Ovary (tissue), 9 donors: ENCODE results near the gene DNAI1. TPM values are rescaled to one million over a fixed set of nuclear protein-coding genes. Genes with fewer than 3 reads are reported as not detected.

ENCODE experiments used
- DNase-seq, 5 donors: peaks; one replicate each; pipeline ENCODE4 v3.0.0-alpha.2; 2019 to 2020
- H3K27ac ChIP-seq, 2 donors: fragments of 200-600 bp; one replicate each; pipeline versions ENCODE4 v1.5.1 to v1.8.0; 2019 to 2022
- H3K27me3 ChIP-seq: fragments of 200-600 bp; one replicate; pipeline ENCODE4 v1.8.0; 2022
- H3K36me3 ChIP-seq: fragments of 200-600 bp; sonication (generic); one replicate; pipeline ENCODE4 v1.5.1; 2019
- H3K4me1 ChIP-seq: one replicate; pipeline ENCODE4 v1.8.1; 2013; ENCODE audit warnings: mild to moderate bottlenecking, moderate library complexity; ENCODE audit not compliant: insufficient read depth
- H3K4me3 ChIP-seq: fragments of 200-600 bp; sonication (generic); one replicate; pipeline ENCODE4 v1.5.1; 2017
- H3K9me3 ChIP-seq, 2 donors: fragments of 200-600 bp in 1 of 2; sonication (generic) in 1 of 2; one replicate each; pipeline versions ENCODE4 v1.5.1 to v1.8.1; 2013 to 2019; ENCODE audit warnings: mild to moderate bottlenecking in 1 of 2, moderate library complexity in 1 of 2
- CTCF ChIP-seq, 3 donors: fragments of 450-650 bp in 2 of 3; fragments of 200-600 bp in 1 of 3; IDR thresholded peaks; one replicate each; pipeline versions ENCODE4 v1.5.1 to v1.8.0; 2016 to 2022; ENCODE audit warnings: antibody characterized with exemption in 3 of 3, mild to moderate bottlenecking in 1 of 3
- EP300 ChIP-seq: sonication (generic); formaldehyde crosslinking; IDR thresholded peaks from one replicate; pipeline ENCODE4 v1.6.1; 2017; ENCODE audit warnings: antibody characterized with exemption
- POLR2A ChIP-seq: fragments of 450-650 bp; IDR thresholded peaks from one replicate; pipeline ENCODE4 v1.6.1; 2017; ENCODE audit warnings: antibody characterized with exemption, mild to moderate bottlenecking, moderate library complexity
- WGBS, 3 donors: extraction: QIAGEN DNeasy Blood & Tissue Kit in 1 of 3; methylation state at CpG; one replicate each; pipeline versions ENCODE4 v1.1.5 to v1.1.7; 2013 to 2017; 5-methylcytosine and 5-hydroxymethylcytosine counted together
- intact Hi-C, 4 donors: fragments of 100-400 bp; cut with DNase I; formaldehyde crosslinking; loops; one replicate each; pipeline versions ENCODE4 v1.11.0 to v1.15.1; 2022 to 2023
- polyA plus RNA-seq, 2 donors: library from polyadenylated mRNA; stranded (reverse); fragments of 200-250 nt in 1 of 2; fragments of 350-450 nt in 1 of 2; fragmentation: Illumina TruSeq in 1 of 2; extraction: RNeasy Lipid Tissue Mini Kit (QIAGEN cat#74804) in 1 of 2; gene quantifications; one replicate each; pipeline ENCODE4 v1.2.3, GENCODE V29; 2013 to 2014
- total RNA-seq, 7 donors: library from RNA; depleted of rRNA in 2 of 7; stranded (reverse); fragments of >200 nt in 2 of 7; fragmentation: NEBNext Ultra II Directional in 3 of 7; extraction: Animal tissue kit (Norgen Biotek cat#: 25700) in 3 of 7; gene quantifications; one replicate each; pipeline versions ENCODE4 v1.1.0 to v1.2.4, GENCODE V29; 2016 to 2023
- donor health status: DM: no; HTN: no; CAD: no; lungs with moderate emphysema.
- donor health status: DM: no; HTN: no; CAD: no.
- donor health status: Bipolar disorder and iron deficiency.
- donor health status: DM: yes; HTN: yes; CAD: no.
- donor health status: DM: no; HTN: no; CAD: no.
- donor health status: DM: yes; HTN: yes; CAD: no.

Gene DNAI1
- total and polyA plus RNA-seq, 9 donors: 0.10 to 26.1 (median 1.9) TPM; not detected in 3

DNA sequence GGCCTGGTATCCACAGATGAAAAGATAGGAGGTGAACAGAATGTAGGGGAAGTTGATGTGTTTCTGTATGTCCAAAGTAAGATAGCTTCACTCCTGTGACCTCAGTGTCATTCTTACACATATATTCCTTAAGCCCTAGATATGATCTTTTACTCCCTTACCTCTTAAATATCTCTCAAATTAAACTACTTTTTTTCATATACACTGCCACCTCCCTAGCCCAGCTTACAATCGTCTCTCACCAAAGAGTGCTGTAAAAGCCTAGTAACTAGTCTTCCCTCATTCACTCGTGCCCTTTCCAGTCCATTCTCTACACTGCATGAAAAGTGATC is 5.3 kb downstream of the DNAI1 start:
- 60 to 67% (median 64%) methylated on average over 2 of the region's 2 CpGs for WGBS, 3 donors
- DNase-seq: no peak
- Histone ChIP-seq H3K27me3 (no peaks in the 10 kb centered on the region), H3K27ac (no peak overlapping the region), H3K36me3 (no peaks in the 10 kb centered on the region), H3K4me3 (no peak overlapping the region), H3K9me3 (no peaks in the 10 kb centered on the region), H3K4me1 (no peaks in the 10 kb centered on the region)
- intact Hi-C loops: no loop called here
- no peak for TF ChIP-seq POLR2A
- no peak for TF ChIP-seq CTCF (IDR thresholded peaks at IDR 0.05)
- no peak for TF ChIP-seq EP300

GRCh38 chr9:34464571-34464970 is 6.0 kb downstream of the DNAI1 start:
- H3K27ac ChIP-seq: no peak overlapping the region
- intact Hi-C loops: no loop called here
- no peak overlapping the region for H3K4me3 ChIP-seq
- WGBS, 3 donors: 70 to 74% (median 73%) methylated on average over 2 of the region's 2 CpGs
- no peaks in the 10 kb centered on the region for H3K4me1 ChIP-seq
- no peaks in the 10 kb centered on the region for H3K36me3 ChIP-seq
- TF ChIP-seq CTCF (IDR thresholded peaks at IDR 0.05) (no peak), EP300 (no peak), POLR2A (no peak)
- H3K9me3 ChIP-seq: no peaks in the 10 kb centered on the region
- H3K27me3 ChIP-seq: no peaks in the 10 kb centered on the region
- no peak for DNase-seq

- Histone ChIP-seq H3K4me3 (no peak overlapping the region), H3K27me3 (no peaks in the 10 kb centered on the region), H3K27ac (no peak overlapping the region), H3K36me3 (no peaks in the 10 kb centered on the region), H3K4me1 (no peaks in the 10 kb centered on the region), H3K9me3 (no peaks in the 10 kb centered on the region)
- intact Hi-C loops: no loop called here
- 8 to 59% (median 14%) methylated on average over 1 of the region's 1 CpG for WGBS, 3 donors
- TF ChIP-seq EP300: no peak
- no peak for TF ChIP-seq CTCF (IDR thresholded peaks at IDR 0.05)
- TF ChIP-seq POLR2A: no peak
- no peak for DNase-seq
These were observed 6.9 kb downstream of the DNAI1 start for GRCh38 chr9:34465468-34465867.

- DNase-seq: no peak
- H3K36me3 ChIP-seq: no peaks in the 10 kb centered on the region
- H3K4me1 ChIP-seq: no peaks in the 10 kb centered on the region
- H3K27ac ChIP-seq: no peak overlapping the region
- H3K27me3 ChIP-seq: no peaks in the 10 kb centered on the region
- H3K9me3 ChIP-seq: no peaks in the 10 kb centered on the region
- TF ChIP-seq POLR2A (no peak), CTCF (IDR thresholded peaks at IDR 0.05) (no peak), EP300 (no peak)
- intact Hi-C loops: no loop called here
- 38 to 59% (median 53%) methylated on average over 3 of the region's 3 CpGs for whole genome bisulfite sequencing, 3 donors
- no peak overlapping the region for H3K4me3 ChIP-seq
These were observed 16.5 kb downstream of the DNAI1 start for GRCh38 chr9:34475097-34475496.

DNA sequence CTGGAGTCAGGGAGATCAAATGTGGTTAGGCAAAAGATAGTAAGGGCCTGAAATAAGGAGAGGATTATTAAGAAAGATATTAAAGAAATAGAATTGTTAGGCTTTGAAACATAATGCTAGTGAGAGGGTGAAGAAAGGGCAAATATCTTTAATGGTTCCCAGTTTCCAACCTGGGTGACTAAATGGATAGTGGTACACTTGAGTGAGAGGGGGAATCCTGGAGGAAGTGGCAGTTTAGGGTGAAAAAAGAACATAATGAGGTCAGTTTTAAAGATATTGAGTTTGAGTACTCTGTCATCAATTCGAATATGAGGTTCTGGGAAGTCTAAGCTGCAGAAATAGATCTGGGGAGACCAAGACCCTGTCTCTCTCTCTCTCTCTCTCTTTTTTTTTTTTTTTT is 18.9 kb downstream of the DNAI1 start:
- Histone ChIP-seq H3K4me3 (no peak overlapping the region), H3K9me3 (no peaks in the 10 kb centered on the region), H3K27ac (no peak overlapping the region), H3K27me3 (no peaks in the 10 kb centered on the region), H3K4me1 (no peaks in the 10 kb centered on the region), H3K36me3 (no peaks in the 10 kb centered on the region)
- DNase-seq: no peak
- no peak for TF ChIP-seq POLR2A
- TF ChIP-seq EP300: no peak
- TF ChIP-seq CTCF (IDR thresholded peaks at IDR 0.05): no peak
- 79 to 83% (median 81%) methylated on average over 1 of the region's 1 CpG for WGBS, 3 donors
- intact Hi-C loops: no loop called here
